K562 (cell line): ENCODE results near the gene LARP4B. TPM values are rescaled to one million over a fixed set of nuclear protein-coding genes. Genes with fewer than 3 reads are reported as not detected.
A peak's percentile ranks its signal among the peaks of the same experiment; 100 is the strongest.

ENCODE experiments used
- AFF1 ChIP-seq, 2 experiments: fragments of 450-650 bp; IDR thresholded peaks; 2 replicates each; pipeline ENCODE4 v1.6.1; 2018; ENCODE audit warnings: mild to moderate bottlenecking in 2 of 2, low read depth in 1 of 2; ENCODE audit not compliant: partially characterized antibody in 2 of 2
- CBX5 ChIP-seq: IDR thresholded peaks from 2 replicates; pipeline ENCODE4 v1.6.1; 2014; ENCODE audit warnings: low read depth, borderline replicate concordance
- CHD7 ChIP-seq: fragments of 200-600 bp; sonication (generic); IDR thresholded peaks from one replicate; pipeline ENCODE4 v1.6.1; 2012; ENCODE audit warnings: mild to moderate bottlenecking, low read depth, low read length, inconsistent platforms
- KLF1 ChIP-seq: fragments of 450-650 bp; IDR thresholded peaks from 2 replicates; pipeline ENCODE4 v1.6.1; 2016; ENCODE audit warnings: missing genetic modification characterization, missing compliant biosample characterization
- PTTG1 ChIP-seq: fragments of 450-650 bp; IDR thresholded peaks from 2 replicates; pipeline ENCODE4 v1.6.1; 2016; ENCODE audit warnings: low read depth, mild to moderate bottlenecking, missing genetic modification characterization, missing compliant biosample characterization
- SRSF3 ChIP-seq: fragments of 200-400 bp; formaldehyde crosslinking; IDR thresholded peaks from 2 replicates; pipeline ENCODE4 v1.6.1; 2016; ENCODE audit warnings: mild to moderate bottlenecking, low read length, moderate library complexity; ENCODE audit not compliant: insufficient read depth
- polyA plus RNA-seq, 8 experiments: library from polyadenylated mRNA; depleted of rRNA in 4 of 8; stranded (reverse) in 5 of 8; unstranded in 3 of 8; fragments of >200 nt; fragmentation: Nextera tagmentation in 2 of 8; fragmentation: Illumina TruSeq in 1 of 8; extraction: Ambion mirVana in 2 of 8; extraction: Trizol in 1 of 8; gene quantifications; 2 replicates each; pipeline versions ENCODE4 v1.2.1 to v1.2.3, GENCODE V29; 2011 to 2014; ENCODE audit warnings: inconsistent platforms in 1 of 8, missing spikeins in 1 of 8
- total RNA-seq, 7 experiments: library from RNA; depleted of rRNA in 6 of 7; stranded (reverse); fragments of >200 nt in 6 of 7; fragmentation: Illumina TruSeq in 2 of 7; extraction: Trizol in 2 of 7; gene quantifications; 2 replicates each; pipeline versions ENCODE4 v1.2.1 to v1.2.3, GENCODE V29; 2011 to 2021; ENCODE audit warnings: low replicate concordance in 1 of 7
- TF ChIP-seq, protein P1 (sequence below), 3 experiments: fragments of 200-800 bp in 1 of 3; fragments of 250-450 bp in 1 of 3; fragments of 450-650 bp in 1 of 3; sonication (Bioruptor Pico) in 1 of 3; sonication (Bioruptor generic) in 1 of 3; formaldehyde crosslinking in 1 of 3; IDR thresholded peaks; 2 replicates each; pipeline versions ENCODE4 v1.6.1 to v1.8.0; 2016 to 2022; ENCODE audit warnings: mild to moderate bottlenecking in 2 of 3, missing genetic modification characterization in 2 of 3, missing compliant biosample characterization in 1 of 3, moderate library complexity in 1 of 3

LARP4B gene
- total and polyA plus RNA-seq, 9 of the 15 experiments (the other 6 are each of a cell fraction or from before 2014, with no cell fraction given), result 11.8 to 130 (median 42.6) TPM

DNA sequence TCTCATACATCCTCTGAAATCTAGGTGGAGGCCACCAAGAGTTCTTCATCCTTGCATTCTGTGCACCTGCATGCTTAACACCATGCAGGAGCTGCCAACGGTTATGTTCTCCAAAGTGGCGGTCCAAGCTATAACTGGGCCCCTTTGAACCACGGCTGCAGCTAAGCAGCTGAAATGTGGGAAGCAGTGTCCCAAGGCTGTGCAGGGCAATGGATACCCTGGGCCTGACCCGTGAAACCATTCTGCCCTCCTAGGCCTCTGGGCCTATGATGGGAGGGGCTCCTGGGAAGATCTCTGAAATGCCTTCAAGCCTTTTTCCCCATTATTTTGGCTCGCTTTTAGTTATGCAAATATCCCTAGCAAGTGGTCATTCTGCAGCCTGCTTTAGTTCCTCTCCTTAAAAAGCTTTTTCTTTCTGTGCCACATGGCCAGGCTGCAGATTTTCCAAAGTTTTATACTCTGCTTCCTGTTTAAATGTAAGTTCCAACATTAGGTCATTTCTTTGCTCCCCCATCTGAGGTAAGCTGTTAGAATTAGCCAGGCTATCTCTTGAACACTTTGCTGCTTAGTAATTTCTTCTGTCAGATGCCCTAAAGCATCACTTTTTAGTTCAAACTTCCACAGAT is 49.1 kb upstream of the LARP4B start (continued):
- TF ChIP-seq, protein P1, sequence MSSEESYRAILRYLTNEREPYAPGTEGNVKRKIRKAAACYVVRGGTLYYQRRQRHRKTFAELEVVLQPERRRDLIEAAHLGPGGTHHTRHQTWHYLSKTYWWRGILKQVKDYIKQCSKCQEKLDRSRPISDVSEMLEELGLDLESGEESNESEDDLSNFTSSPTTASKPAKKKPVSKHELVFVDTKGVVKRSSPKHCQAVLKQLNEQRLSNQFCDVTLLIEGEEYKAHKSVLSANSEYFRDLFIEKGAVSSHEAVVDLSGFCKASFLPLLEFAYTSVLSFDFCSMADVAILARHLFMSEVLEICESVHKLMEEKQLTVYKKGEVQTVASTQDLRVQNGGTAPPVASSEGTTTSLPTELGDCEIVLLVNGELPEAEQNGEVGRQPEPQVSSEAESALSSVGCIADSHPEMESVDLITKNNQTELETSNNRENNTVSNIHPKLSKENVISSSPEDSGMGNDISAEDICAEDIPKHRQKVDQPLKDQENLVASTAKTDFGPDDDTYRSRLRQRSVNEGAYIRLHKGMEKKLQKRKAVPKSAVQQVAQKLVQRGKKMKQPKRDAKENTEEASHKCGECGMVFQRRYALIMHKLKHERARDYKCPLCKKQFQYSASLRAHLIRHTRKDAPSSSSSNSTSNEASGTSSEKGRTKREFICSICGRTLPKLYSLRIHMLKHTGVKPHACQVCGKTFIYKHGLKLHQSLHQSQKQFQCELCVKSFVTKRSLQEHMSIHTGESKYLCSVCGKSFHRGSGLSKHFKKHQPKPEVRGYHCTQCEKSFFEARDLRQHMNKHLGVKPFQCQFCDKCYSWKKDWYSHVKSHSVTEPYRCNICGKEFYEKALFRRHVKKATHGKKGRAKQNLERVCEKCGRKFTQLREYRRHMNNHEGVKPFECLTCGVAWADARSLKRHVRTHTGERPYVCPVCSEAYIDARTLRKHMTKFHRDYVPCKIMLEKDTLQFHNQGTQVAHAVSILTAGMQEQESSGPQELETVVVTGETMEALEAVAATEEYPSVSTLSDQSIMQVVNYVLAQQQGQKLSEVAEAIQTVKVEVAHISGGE (CRISPR knock-in tag; IDR thresholded peaks at IDR 0.05), result no peak
- TF ChIP-seq SRSF3 (no peak), AFF1 (IDR thresholded peaks at IDR 0.05; ENCODE audit: low read depth in 1 of 2, partially characterized antibody in 2 of 2) (no peak), PTTG1 (tag) (no peak), KLF1 (tag) (no peak), CBX5 (peak; percentile 90), CHD7 (no peak)
